PC-9 (cell line): ENCODE measurements around the gene ZFP1. TPM values are rescaled to one million over a fixed set of nuclear protein-coding genes. Genes with fewer than 3 reads are reported as not detected.

Source experiments
- BruUV-seq: library from RNA; stranded (reverse); fragments of 400-500 nt; replicated peaks from 2 replicates; lab custom pipeline; 2021; lab: Mats Ljungman, UMichigan
- CTCF ChIA-PET: fragments of 300-600 bp; sonication (Branson Sonifier 250); formaldehyde crosslinking; loops from one replicate; lab custom pipeline; 2022; ENCODE audit warnings: antibody characterized with exemption; lab: Charles Lee
- POLR2A ChIA-PET: fragments of 300-600 bp; sonication (Branson Sonifier 250); formaldehyde crosslinking; loops from one replicate; lab custom pipeline; 2022; ENCODE audit warnings: antibody characterized with exemption; ENCODE audit not compliant: unreplicated experiment; lab: Charles Lee
- DNase-seq, 2 experiments: peaks; one replicate each; pipeline versions ENCODE4 v3.0.0 to v3.0.0-alpha.2; 2015 to 2022; ENCODE audit warnings: mixed read lengths in 1 of 2
- H2AFZ ChIP-seq: fragments of 200-600 bp; sonication (generic); 2 replicates; pipeline ENCODE4 v1.8.1; 2017; ENCODE audit warnings: antibody characterized with exemption
- H3F3A ChIP-seq: fragments of 200-600 bp; sonication (generic); 2 replicates; pipeline ENCODE4 v1.8.1; 2017; ENCODE audit warnings: antibody characterized with exemption, mild to moderate bottlenecking, low read depth; ENCODE audit not compliant: insufficient read depth
- H3K27ac ChIP-seq: fragments of 200-600 bp; sonication (generic); 2 replicates; pipeline ENCODE4 v1.6.1; 2016; ENCODE audit warnings: mixed run types
- H3K27me3 ChIP-seq: fragments of 200-600 bp; sonication (generic); 2 replicates; pipeline ENCODE4 v1.6.1; 2016; ENCODE audit warnings: low read depth, mixed run types; ENCODE audit not compliant: insufficient read depth
- H3K36me3 ChIP-seq: fragments of 200-600 bp; sonication (generic); 2 replicates; pipeline ENCODE4 v1.6.1; 2016; ENCODE audit warnings: low read depth, mixed run types
- H3K4me1 ChIP-seq: fragments of 200-600 bp; sonication (generic); replicated peaks from 2 replicates; pipeline ENCODE4 v1.6.1; 2016; ENCODE audit warnings: mixed run types; ENCODE audit not compliant: insufficient read depth
- H3K4me2 ChIP-seq: fragments of 200-600 bp; sonication (generic); 2 replicates; pipeline ENCODE4 v1.6.1; 2017; ENCODE audit warnings: mixed run types
- H3K4me3 ChIP-seq: fragments of 200-600 bp; sonication (generic); 2 replicates; pipeline ENCODE4 v1.6.1; 2016; ENCODE audit warnings: mixed run types
- H3K79me2 ChIP-seq: fragments of 200-600 bp; sonication (generic); 2 replicates; pipeline ENCODE4 v1.6.1; 2017; ENCODE audit warnings: low read depth, mixed run types
- H3K9me2 ChIP-seq: fragments of 200-600 bp; sonication (generic); 2 replicates; pipeline ENCODE4 v1.8.1; 2017; ENCODE audit warnings: mild to moderate bottlenecking; ENCODE audit not compliant: insufficient read depth
- H3K9me3 ChIP-seq: fragments of 200-600 bp; sonication (generic); 2 replicates; pipeline ENCODE4 v1.8.1; 2016; ENCODE audit warnings: low read depth; ENCODE audit not compliant: insufficient read depth
- H4K20me1 ChIP-seq: fragments of 200-600 bp; sonication (generic); 2 replicates; pipeline ENCODE4 v1.8.1; 2017; ENCODE audit not compliant: insufficient read depth
- CTCF ChIP-seq: fragments of 200-600 bp; sonication (generic); conservative IDR thresholded peaks from 2 replicates; pipeline ENCODE4 v1.6.1; 2017; ENCODE audit warnings: mixed run types, antibody characterized with exemption, mild to moderate bottlenecking, moderate library complexity
- EZH2 ChIP-seq: fragments of 200-600 bp; sonication (generic); IDR thresholded peaks from 2 replicates; pipeline ENCODE4 v1.8.0; 2017; ENCODE audit warnings: antibody characterized with exemption, low read depth
- intact Hi-C: fragments of 100-400 bp; cut with micrococcal nuclease; formaldehyde crosslinking; loops from one replicate; pipeline ENCODE4 v1.10.0; 2022; ENCODE audit not compliant: unreplicated experiment
- total RNA-seq: library from RNA; stranded (reverse); gene quantifications from 2 replicates; pipeline ENCODE4 v1.2.3, GENCODE V29; 2021

ZFP1 gene
- total RNA-seq, 1 experiment from 2014 or later: 10.9 TPM

GRCh38 chr16:75195811-75196790 lies 47.8 kb downstream of the ZFP1 start:
- H3K36me3 ChIP-seq: no peaks in the 10 kb centered on the region
- no peak overlapping the region for H3K27ac ChIP-seq
- no peaks in the 10 kb centered on the region for H3K27me3 ChIP-seq
- peaks cover 8% of the 10 kb centered on the region; the same call in 1 of the 2 replicates for H3K4me1 ChIP-seq
- H4K20me1 ChIP-seq: no peaks in the 10 kb centered on the region
- no peak for TF ChIP-seq CTCF
- TF ChIP-seq EZH2: no peak
- no peaks in the 10 kb centered on the region for H3K9me2 ChIP-seq
- no peak overlapping the region for H3K4me3 ChIP-seq
- no peak overlapping the region for H3K4me2 ChIP-seq
- ChIA-PET CTCF (interaction anchor here (0.6 kb wide), 1 partner anchor 495 kb away, joined by 3 read pairs; the partner anchor contains the start of gene MLKL), POLR2A (interaction anchor here (0.6 kb wide), 1 partner anchor 38 kb away, joined by 5 read pairs; no protein-coding TSS in a partner anchor)
- BruUV-seq: no TSS peak
- DNase-seq: no peak
- no peaks in the 10 kb centered on the region for H3F3A ChIP-seq
- H3K9me3 ChIP-seq: no peaks in the 10 kb centered on the region
- no peaks in the 10 kb centered on the region for H3K79me2 ChIP-seq
- intact Hi-C loops: loop anchor here (5.0 to 10.0 kb wide), 3 partner anchors 199 to 1979 kb away; partner anchors contain the start of genes TMEM170A and ZNRF1
- no peak overlapping the region for H2AFZ ChIP-seq

- Histone ChIP-seq H3K36me3 (no peaks in the 10 kb centered on the region), H3K4me2 (no peak overlapping the region), H3K4me1 (peaks cover 8% of the 10 kb centered on the region; the same call in 1 of the 2 replicates), H3K79me2 (no peaks in the 10 kb centered on the region), H3K27ac (no peak overlapping the region), H2AFZ (no peak overlapping the region), H3K4me3 (no peak overlapping the region), H3K27me3 (no peaks in the 10 kb centered on the region), H3K9me3 (no peaks in the 10 kb centered on the region), H3F3A (no peaks in the 10 kb centered on the region), H3K9me2 (no peaks in the 10 kb centered on the region), H4K20me1 (no peaks in the 10 kb centered on the region)
- no peak for TF ChIP-seq CTCF
- no peak for TF ChIP-seq EZH2
- POLR2A ChIA-PET: no interaction called here
- no peak for DNase-seq
- CTCF ChIA-PET: interaction anchor here (0.6 kb wide), 1 partner anchor 294 kb away, joined by 5 read pairs; no protein-coding TSS in a partner anchor
- no TSS peak for BruUV-seq
- intact Hi-C loops: loop anchor here (5.0 to 10.0 kb wide), 3 partner anchors 200 to 1978 kb away; partner anchors contain the start of genes TMEM170A and ZNRF1
Measured at GRCh38 chr16:75196836-75197235, 48.5 kb downstream of the ZFP1 start.

- Histone ChIP-seq H3K4me1 (0 out of 2 replicates have a peak, but pooled peaks cover under 1% of the 10 kb centered on the region), H3F3A (no peaks in the 10 kb centered on the region), H4K20me1 (no peaks in the 10 kb centered on the region), H3K27me3 (no peaks in the 10 kb centered on the region), H3K9me2 (no peaks in the 10 kb centered on the region), H3K36me3 (no peaks in the 10 kb centered on the region), H3K4me3 (no peak overlapping the region), H3K9me3 (no peaks in the 10 kb centered on the region), H3K79me2 (no peaks in the 10 kb centered on the region), H2AFZ (no peak overlapping the region), H3K27ac (no peak overlapping the region), H3K4me2 (no peak overlapping the region)
- ChIA-PET POLR2A (no interaction called here), CTCF (interaction anchor here (0.5 to 1.3 kb wide), 4 partner anchors 169 to 498 kb away, joined by 3 to 5 read pairs (median 3); no protein-coding TSS in a partner anchor)
- no peak for TF ChIP-seq EZH2
- TF ChIP-seq CTCF: no peak
- intact Hi-C loops: loop anchor here (5.0 to 10.0 kb wide), 3 partner anchors 200 to 1977 kb away; partner anchors contain the start of genes TMEM170A and ZNRF1
- no peak for DNase-seq
- BruUV-seq: no TSS peak
Measured at GRCh38 chr16:75197522-75198134, 49.3 kb downstream of the ZFP1 start.
